Mesendoderm (in vitro differentiated cells): ENCODE measurements around the gene IGF2. TPM values are rescaled to one million over a fixed set of nuclear protein-coding genes. Genes with fewer than 3 reads are reported as not detected.

Source experiments
- DNase-seq: peaks from one replicate; pipeline ENCODE4 v3.0.0; 2013
- H2AK5ac ChIP-seq: 2 replicates; pipeline ENCODE4 v1.6.1; 2013; ENCODE audit warnings: low read length, inconsistent platforms
- H2BK120ac ChIP-seq: 2 replicates; pipeline ENCODE4 v1.6.1; 2013; ENCODE audit warnings: low read depth, mild to moderate bottlenecking, low read length, moderate library complexity, mixed read lengths
- H2BK15ac ChIP-seq: replicated peaks from 2 replicates; pipeline ENCODE4 v1.6.1; 2013; ENCODE audit warnings: low read depth, mild to moderate bottlenecking, moderate library complexity
- H2BK5ac ChIP-seq: 2 replicates; pipeline ENCODE4 v1.6.1; 2013; ENCODE audit warnings: low read length, inconsistent platforms
- H3K18ac ChIP-seq: 2 replicates; pipeline ENCODE4 v1.6.1; 2013; ENCODE audit warnings: mild to moderate bottlenecking, low read length, mixed read lengths
- H3K23ac ChIP-seq: one replicate; pipeline ENCODE4 v1.6.1; 2013; ENCODE audit warnings: low read length
- H3K27ac ChIP-seq: 2 replicates; pipeline ENCODE4 v1.5.1; 2013; ENCODE audit warnings: low read depth, mild to moderate bottlenecking, inconsistent platforms, low read length, moderate library complexity
- H3K27me3 ChIP-seq: 2 replicates; pipeline ENCODE4 v1.6.1; 2013; ENCODE audit warnings: low read length, control low read depth, mild to moderate bottlenecking, inconsistent platforms; ENCODE audit not compliant: insufficient read depth, poor library complexity
- H3K36me3 ChIP-seq: 2 replicates; pipeline ENCODE4 v1.6.1; 2013; ENCODE audit warnings: low read length, inconsistent platforms; ENCODE audit not compliant: control insufficient read depth, insufficient read depth
- H3K4ac ChIP-seq: one replicate; pipeline ENCODE4 v1.6.1; 2013; ENCODE audit warnings: low read depth, mild to moderate bottlenecking, low read length, moderate library complexity
- H3K4me1 ChIP-seq: 2 replicates; pipeline ENCODE4 v1.6.1; 2013; ENCODE audit warnings: low read depth, low read length, inconsistent platforms; ENCODE audit not compliant: control insufficient read depth
- H3K4me2 ChIP-seq: 2 replicates; pipeline ENCODE4 v1.6.1; 2013; ENCODE audit warnings: low read length
- H3K4me3 ChIP-seq: 2 replicates; pipeline ENCODE4 v1.5.1; 2013; ENCODE audit warnings: mild to moderate bottlenecking, low read length
- H3K56ac ChIP-seq: one replicate; pipeline ENCODE4 v1.6.1; 2013; ENCODE audit warnings: low read length
- H3K79me1 ChIP-seq: 2 replicates; pipeline ENCODE4 v1.6.1; 2013; ENCODE audit warnings: low read length, inconsistent platforms
- H3K79me2 ChIP-seq: 2 replicates; pipeline ENCODE4 v1.6.1; 2013; ENCODE audit warnings: mild to moderate bottlenecking, low read length; ENCODE audit not compliant: control insufficient read depth, insufficient read depth
- H3K9ac ChIP-seq: 2 replicates; pipeline ENCODE4 v1.6.1; 2013; ENCODE audit warnings: low read length, inconsistent platforms
- H4K5ac ChIP-seq: one replicate; pipeline ENCODE4 v1.6.1; 2013; ENCODE audit warnings: low read length
- H4K8ac ChIP-seq: one replicate; pipeline ENCODE4 v1.6.1; 2013; ENCODE audit warnings: low read depth, mild to moderate bottlenecking, control low read depth, low read length, moderate library complexity
- WGBS: extraction: QIAGEN DNeasy Blood & Tissue Kit; methylation state at CpG from one replicate; pipeline ENCODE4 v1.1.7; 2013; ENCODE audit warnings: low lambda C conversion rate, missing lambda C conversion rate; ENCODE audit not compliant: insufficient coverage; ENCODE audit errors: extremely low coverage; 5-methylcytosine and 5-hydroxymethylcytosine counted together
- polyA plus RNA-seq, 2 experiments: library from polyadenylated mRNA; stranded (reverse); fragments of 200-250 nt; gene quantifications; one replicate each; pipeline ENCODE4 v1.2.3, GENCODE V29; 2013

The IGF2 gene, protein sequence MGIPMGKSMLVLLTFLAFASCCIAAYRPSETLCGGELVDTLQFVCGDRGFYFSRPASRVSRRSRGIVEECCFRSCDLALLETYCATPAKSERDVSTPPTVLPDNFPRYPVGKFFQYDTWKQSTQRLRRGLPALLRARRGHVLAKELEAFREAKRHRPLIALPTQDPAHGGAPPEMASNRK
- polyA plus RNA-seq (2013, experiment 1 of 2), result 0.28 TPM
- 0.29 TPM for polyA plus RNA-seq (2013, experiment 2 of 2)

GRCh38 chr11:2139123-2139521 is at the start of gene IGF2:
Gene IGF2, minus strand, starts transcription at chr11:2139389. Its CDS starts 3,866 bp downstream, at chr11:2135523.
- no peak within 1 kb of the TSS for H3K4ac ChIP-seq
- H3K27ac ChIP-seq, result no peak within 1 kb of the TSS
- WGBS, result no CpG with 5 or more reads among the region's 62 CpGs

DNA sequence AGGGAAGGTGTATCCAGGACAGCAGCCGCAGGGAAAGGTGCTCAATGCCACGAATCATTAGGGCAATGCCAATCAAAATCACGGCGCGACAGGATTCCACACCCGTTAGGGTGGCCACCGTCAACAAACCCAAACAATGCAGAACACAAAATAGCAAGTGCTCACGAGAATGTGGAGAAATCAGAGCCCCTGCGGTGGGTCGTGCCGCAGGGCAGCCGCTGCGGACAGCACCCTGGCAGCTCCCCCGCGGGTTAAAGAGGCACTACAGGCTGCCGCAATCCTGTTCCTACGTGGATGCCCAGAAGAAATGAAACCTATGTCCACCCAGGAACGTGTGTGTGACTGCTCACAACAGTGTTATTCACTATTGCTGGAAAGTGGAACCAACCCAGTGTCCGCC is 49.6 kb upstream of the IGF2 start:
- no peak overlapping the region for H3K27ac ChIP-seq
- H3K79me2 ChIP-seq, result no peaks in the 10 kb centered on the region
- no CpG with 5 or more reads among the region's 19 CpGs for WGBS
- no peak overlapping the region for H2BK5ac ChIP-seq
- no peaks in the 10 kb centered on the region for H3K27me3 ChIP-seq
- no peak overlapping the region for H3K4me3 ChIP-seq
- H3K4me1 ChIP-seq, result no peaks in the 10 kb centered on the region
- no peak overlapping the region for H3K4ac ChIP-seq
- DNase-seq, result no peak
- H3K18ac ChIP-seq, result no peak overlapping the region
- H3K56ac ChIP-seq, result no peak overlapping the region
- H4K5ac ChIP-seq, result no peak overlapping the region
- H2AK5ac ChIP-seq, result no peak overlapping the region
- H3K4me2 ChIP-seq, result no peak overlapping the region
- no peak overlapping the region for H2BK15ac ChIP-seq
- no peaks in the 10 kb centered on the region for H3K36me3 ChIP-seq
- H3K9ac ChIP-seq, result no peak overlapping the region
- no peaks in the 10 kb centered on the region for H3K79me1 ChIP-seq
- H4K8ac ChIP-seq, result no peak overlapping the region
- no peak overlapping the region for H2BK120ac ChIP-seq
- no peak overlapping the region for H3K23ac ChIP-seq

More at GRCh38 chr11:2139123-2139521, at the start of gene IGF2:
- DNase-seq, result no peak
- Histone ChIP-seq H2BK120ac (no peak within 1 kb of the TSS), H3K4me1 (no peaks in the 10 kb centered on the region), H3K4me3 (no peak within 1 kb of the TSS), H3K9ac (no peak within 1 kb of the TSS), H3K79me2 (no peaks in the 10 kb centered on the region), H3K79me1 (no peaks in the 10 kb centered on the region), H3K4me2 (no peak within 1 kb of the TSS), H3K23ac (no peak within 1 kb of the TSS), H2BK15ac (no peak within 1 kb of the TSS), H2AK5ac (no peak within 1 kb of the TSS), H4K5ac (no peak within 1 kb of the TSS), H2BK5ac (no peak within 1 kb of the TSS), H3K36me3 (no peaks in the 10 kb centered on the region), H3K27me3 (peaks cover 53% of the 10 kb centered on the region), H3K18ac (no peak within 1 kb of the TSS), H4K8ac (no peak within 1 kb of the TSS), H3K56ac (no peak within 1 kb of the TSS)

DNA sequence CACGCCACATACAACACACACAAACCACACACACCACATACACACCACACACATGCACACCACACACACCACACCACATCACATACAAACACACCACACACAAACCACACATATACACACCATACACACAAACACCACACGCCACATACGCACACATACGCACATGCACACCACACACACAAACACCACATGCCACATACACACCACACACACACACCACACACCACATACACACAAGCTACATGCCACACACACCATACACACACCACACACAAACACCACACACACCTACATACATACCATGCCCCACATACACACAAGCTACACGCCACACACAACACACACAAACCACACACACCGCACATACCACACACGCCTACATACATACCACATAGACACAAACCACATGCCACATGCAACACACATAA is 48.1 kb upstream of the IGF2 start:
- no peak overlapping the region for H3K4me3 ChIP-seq
- no peak overlapping the region for H3K27ac ChIP-seq
- H3K4ac ChIP-seq, result no peak overlapping the region
- no peak overlapping the region for H3K9ac ChIP-seq
- no peak overlapping the region for H3K56ac ChIP-seq
- H2BK5ac ChIP-seq, result no peak overlapping the region
- no peak overlapping the region for H4K5ac ChIP-seq
- peak overlapping the region; percentile 67 for H2AK5ac ChIP-seq
- no peak overlapping the region for H2BK120ac ChIP-seq
- no peak overlapping the region for H3K4me2 ChIP-seq
- no peak overlapping the region for H2BK15ac ChIP-seq
- no peaks in the 10 kb centered on the region for H3K79me2 ChIP-seq
- no peak overlapping the region for H3K18ac ChIP-seq
- no peaks in the 10 kb centered on the region for H3K36me3 ChIP-seq
- no peaks in the 10 kb centered on the region for H3K4me1 ChIP-seq
- H3K27me3 ChIP-seq, result no peaks in the 10 kb centered on the region
- DNase-seq, result no peak
- WGBS, result 100% methylated on average over 7 of the region's 7 CpGs
- H4K8ac ChIP-seq, result no peak overlapping the region
- H3K79me1 ChIP-seq, result no peaks in the 10 kb centered on the region
- H3K23ac ChIP-seq, result no peak overlapping the region

DNA sequence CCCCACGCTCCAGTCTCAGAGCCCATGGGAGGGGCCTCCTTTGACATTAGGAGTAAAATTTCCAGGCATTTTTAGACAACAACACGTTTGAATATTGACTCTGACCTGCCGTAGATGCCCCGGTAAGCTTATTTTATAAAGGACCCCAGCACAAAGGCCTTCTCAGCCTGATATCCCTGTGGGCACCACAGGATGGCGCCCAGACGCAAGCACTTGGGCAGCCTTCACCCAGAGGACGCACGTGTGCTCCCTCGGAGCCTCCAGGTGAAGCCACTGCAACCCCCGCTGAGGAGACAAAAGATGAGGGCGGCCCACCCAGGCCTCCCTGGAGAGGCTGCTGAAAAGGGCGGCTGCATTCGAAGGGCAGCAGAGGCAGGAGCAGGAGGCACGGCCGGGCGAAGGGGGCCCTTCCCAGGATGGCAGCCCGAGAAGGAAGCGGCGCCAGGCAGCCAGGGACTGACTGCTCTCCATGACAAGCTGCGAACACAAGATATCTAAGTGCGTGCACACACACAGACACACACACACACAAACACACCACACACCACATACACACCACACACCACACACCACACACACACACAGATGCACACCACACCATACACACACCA is 47.6 kb upstream of the IGF2 start:
- no peak overlapping the region for H2BK15ac ChIP-seq

DNA sequence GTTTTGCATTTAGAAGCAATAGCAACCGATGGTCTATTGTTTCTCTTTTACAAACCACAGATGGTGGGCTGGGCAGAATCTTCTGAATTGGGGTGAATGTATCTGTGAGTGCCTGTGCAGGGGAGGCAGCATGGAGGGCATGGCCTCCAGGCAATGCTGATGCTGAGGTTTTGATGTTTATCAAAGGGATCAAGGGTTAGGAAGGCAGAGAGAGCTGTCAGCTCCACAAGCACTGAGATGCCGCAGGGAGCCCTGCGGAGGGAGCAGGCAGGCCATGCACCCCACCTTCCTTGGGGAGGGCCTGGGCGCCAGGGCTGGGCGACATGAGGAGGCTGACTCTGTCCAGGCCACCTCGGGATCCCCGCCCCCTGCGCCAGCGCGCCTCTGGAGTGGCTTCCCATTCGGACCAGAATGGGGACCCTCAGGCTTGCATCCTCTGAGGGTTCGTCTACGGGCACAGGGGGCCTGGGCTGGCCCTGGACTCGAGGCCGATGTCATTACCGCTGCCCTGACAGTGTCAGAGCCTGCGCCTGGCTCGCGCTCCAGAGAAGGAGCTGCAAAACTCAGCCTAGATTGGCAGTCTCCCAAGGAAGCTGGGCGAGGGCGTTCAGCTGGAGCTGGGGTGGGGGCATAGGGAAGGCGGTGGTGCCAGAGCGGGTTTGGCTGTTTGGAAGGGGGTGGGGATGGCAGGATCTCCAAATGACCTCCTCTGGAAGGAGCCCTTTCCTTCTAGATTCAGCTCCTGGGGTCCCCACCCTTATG is 46.3 kb upstream of the IGF2 start:
- Histone ChIP-seq H3K4me1 (no peaks in the 10 kb centered on the region), H3K27me3 (no peaks in the 10 kb centered on the region), H3K4ac (no peak overlapping the region), H3K56ac (no peak overlapping the region), H4K8ac (no peak overlapping the region), H2BK120ac (no peak overlapping the region), H3K27ac (no peak overlapping the region), H3K18ac (no peak overlapping the region), H3K4me3 (no peak overlapping the region), H2BK5ac (no peak overlapping the region), H4K5ac (no peak overlapping the region), H2AK5ac (no peak overlapping the region), H3K23ac (no peak overlapping the region), H3K79me1 (no peaks in the 10 kb centered on the region), H3K79me2 (no peaks in the 10 kb centered on the region), H3K36me3 (no peaks in the 10 kb centered on the region), H2BK15ac (no peak overlapping the region), H3K9ac (no peak overlapping the region), H3K4me2 (no peak overlapping the region)
- no peak for DNase-seq
- no CpG with 5 or more reads among the region's 23 CpGs for WGBS

More for the DNA sequence above, 47.6 kb upstream of the IGF2 start:
- H3K79me1 ChIP-seq, result no peaks in the 10 kb centered on the region
- H3K9ac ChIP-seq, result no peak overlapping the region
- H3K4me1 ChIP-seq, result no peaks in the 10 kb centered on the region
- no peak overlapping the region for H4K5ac ChIP-seq
- H3K4ac ChIP-seq, result no peak overlapping the region
- H2AK5ac ChIP-seq, result no peak overlapping the region
- H2BK120ac ChIP-seq, result no peak overlapping the region
- no peak overlapping the region for H3K18ac ChIP-seq
- no peak overlapping the region for H3K56ac ChIP-seq
- DNase-seq, result peak; percentile 65
- no peak overlapping the region for H3K23ac ChIP-seq
- no peaks in the 10 kb centered on the region for H3K36me3 ChIP-seq
- no peaks in the 10 kb centered on the region for H3K79me2 ChIP-seq
- H4K8ac ChIP-seq, result no peak overlapping the region
- no peak overlapping the region for H2BK5ac ChIP-seq
- WGBS, result no CpG with 5 or more reads among the region's 21 CpGs
- no peak overlapping the region for H3K4me2 ChIP-seq
- H3K4me3 ChIP-seq, result no peak overlapping the region
- no peak overlapping the region for H3K27ac ChIP-seq
- H3K27me3 ChIP-seq, result no peaks in the 10 kb centered on the region
